GM18909 (cell line): ENCODE results near the gene TMEM174.
"Not testable (repeated sequence)": the region's sequence is repeated elsewhere in the genome, so short reads cannot be mapped to it uniquely, and the experiment has no call there.

Experiments
- ATAC-seq: cut with Tn5 transposase; IDR thresholded peaks from one replicate; pipeline ENCODE4 v1.9.1; 2021; ENCODE audit warnings: mild to moderate bottlenecking; ENCODE audit not compliant: unreplicated experiment, poor library complexity

The TMEM174 gene

DNA sequence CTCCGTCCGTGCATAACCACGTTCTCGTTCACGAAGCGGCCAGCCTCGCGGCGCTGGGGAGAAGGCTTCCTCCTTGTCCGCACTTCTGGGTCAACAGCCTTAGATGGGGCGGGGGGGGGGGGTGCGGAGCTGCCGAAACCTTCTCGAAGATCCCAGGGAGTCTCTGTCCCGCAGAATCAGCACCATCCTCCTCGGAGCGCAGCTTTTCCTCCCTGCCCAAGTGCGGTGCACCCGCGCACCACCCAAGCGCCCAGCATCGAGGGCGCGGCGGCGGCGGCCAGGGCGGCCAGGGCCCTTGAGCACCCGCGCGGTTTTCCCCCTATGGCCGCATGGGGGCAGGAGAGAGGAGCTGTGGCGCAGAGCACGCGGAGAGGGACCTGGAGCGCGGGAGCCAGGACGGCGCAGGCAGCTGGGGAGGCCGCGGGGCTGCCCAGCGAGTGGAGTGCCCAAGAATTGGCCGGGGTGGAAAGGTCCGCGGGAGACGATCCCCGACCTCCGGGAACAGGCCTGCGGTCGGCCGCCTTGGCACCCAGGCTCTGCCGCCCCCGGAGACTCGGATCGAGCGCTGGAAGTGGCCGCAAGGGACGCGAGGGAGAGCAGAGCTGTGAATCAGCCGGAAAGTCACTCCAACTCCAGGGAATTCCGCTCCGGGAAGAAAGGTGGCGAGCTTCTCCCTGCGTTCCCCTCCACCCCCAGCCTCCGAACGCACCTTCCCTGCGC is 43.1 kb downstream of the TMEM174 start:
- peak; percentile 84 for ATAC-seq

GRCh38 chr5:73218552-73219171 is 45.7 kb downstream of the TMEM174 start:
- ATAC-seq = no peak

DNA sequence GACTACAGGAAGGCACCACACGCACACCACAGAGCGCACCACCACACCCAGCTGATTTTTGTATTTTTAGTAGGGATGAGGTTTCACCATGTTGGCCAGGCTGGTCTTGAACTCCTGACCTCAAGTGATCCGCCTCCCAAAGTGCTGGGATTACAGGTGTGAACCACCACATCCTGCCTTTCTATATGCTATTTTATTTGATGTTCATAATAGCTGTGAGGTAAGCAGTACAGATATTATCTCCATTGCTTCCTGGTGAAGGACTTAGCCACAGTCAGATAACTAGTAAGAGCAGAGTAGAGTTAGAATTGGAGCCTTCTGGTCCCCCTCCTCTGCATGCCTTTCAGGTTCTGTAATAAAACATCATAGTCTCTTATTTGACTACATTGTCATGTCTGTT is 46.3 kb downstream of the TMEM174 start:
- ATAC-seq = not testable (repeated sequence)

DNA sequence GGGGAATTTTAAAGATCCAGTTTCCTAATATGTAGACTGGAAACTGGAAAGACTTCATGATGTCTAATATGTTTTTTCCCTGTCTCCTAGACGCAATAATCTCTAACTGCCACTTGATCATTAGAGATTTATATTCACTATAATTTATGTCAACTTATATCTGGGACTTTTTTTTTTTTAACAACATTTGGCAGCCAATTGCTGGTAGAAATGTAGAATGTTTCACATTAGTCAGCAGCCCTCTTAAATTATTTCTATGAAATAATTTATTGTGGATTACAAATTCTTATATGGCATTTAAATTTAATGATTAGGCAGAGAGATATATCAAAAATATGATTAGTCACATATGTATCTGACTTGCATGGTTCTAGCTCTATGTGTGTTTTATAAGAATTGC is 48.2 kb downstream of the TMEM174 start:
- ATAC-seq = no peak

DNA sequence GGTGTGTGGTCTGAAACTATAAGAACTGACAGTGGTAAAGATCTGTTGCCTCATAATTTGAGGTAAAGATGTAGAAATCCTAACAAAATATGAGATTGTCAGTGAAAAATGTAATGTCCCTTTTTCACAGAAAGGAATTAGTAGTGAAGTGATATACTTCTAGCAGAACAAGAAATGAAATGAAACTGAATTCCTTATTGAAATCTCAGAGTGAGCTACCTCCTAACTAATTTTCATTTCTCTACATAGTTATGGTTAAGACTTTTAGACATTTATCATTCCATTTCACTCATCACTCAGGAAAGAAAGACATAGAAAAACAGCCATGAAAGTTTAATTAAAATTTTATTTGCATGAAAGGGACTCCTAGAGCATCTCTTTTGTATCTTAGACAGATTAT is 48.7 kb downstream of the TMEM174 start:
- ATAC-seq = no peak

- ATAC-seq = no peak
Observed at GRCh38 chr5:73222173-73222572, 49.2 kb downstream of the TMEM174 start.
